ENCODE measurements around the gene RAB11FIP4. TPM values are rescaled to one million over a fixed set of nuclear protein-coding genes. Genes with fewer than 3 reads are reported as not detected.
A peak's percentile ranks its signal among the peaks of the same experiment; 100 is the strongest.

Gene RAB11FIP4
- total and polyA plus RNA-seq, 9 of the 15 experiments (the other 6 are each of a cell fraction or from before 2014, with no cell fraction given), result 0.62 to 16.6 (median 8.9) TPM

DNA sequence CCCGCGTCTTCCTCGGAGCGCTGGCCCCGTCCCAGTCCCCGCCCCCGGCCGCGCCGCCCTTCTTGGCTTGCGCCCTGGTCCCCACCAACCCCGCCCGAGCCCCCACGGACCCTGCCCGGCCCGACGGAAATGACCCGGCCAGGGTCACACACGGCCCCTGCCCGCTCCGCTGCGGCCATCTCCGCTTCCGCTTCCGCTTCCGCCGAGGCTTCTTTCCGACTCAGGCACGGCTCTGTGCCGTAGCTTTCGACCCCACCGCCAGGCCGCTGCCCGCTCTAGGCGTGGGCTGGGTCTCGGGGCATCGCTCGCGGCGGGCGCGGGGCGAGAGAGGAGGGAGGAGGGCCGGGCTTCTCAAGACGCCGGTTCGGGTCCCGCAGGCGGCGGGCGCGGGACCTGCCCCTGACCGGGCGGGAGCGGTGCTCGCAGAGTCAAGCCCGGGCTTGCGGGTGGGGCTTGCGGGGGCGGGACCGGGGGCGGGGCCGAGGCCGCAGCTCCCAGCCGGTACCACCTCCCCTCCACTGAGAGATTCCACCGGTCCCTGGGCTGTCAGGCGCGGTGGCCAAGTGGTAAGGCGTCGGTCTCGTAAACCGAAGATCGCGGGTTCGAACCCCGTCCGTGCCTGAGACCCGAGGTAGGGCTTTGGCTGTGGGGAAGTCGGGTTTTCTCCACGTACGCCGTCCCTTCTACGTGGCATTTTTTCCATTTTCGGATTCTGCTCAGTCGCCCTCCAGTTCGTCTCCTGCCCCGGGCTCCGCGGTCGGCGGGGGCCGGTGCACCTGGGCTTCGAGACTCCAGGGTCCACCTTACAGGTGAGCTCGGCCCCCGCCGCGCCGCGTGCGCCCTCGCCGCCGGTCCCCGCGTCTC, 158.3 kb downstream of the RAB11FIP4 start (continued):
- TF ChIP-seq ZNF282 (CRISPR knock-in tag; IDR thresholded peaks at IDR 0.05) (no peak), U2AF2 (optimal IDR thresholded peaks at IDR 0.05; ENCODE audit: low read depth, low read length) (no peak), GTF2E2 (tag; IDR thresholded peaks at IDR 0.05) (no peak), HMG20A (CRISPR knock-in tag; conservative IDR thresholded peaks at IDR 0.05) (no peak), CC2D1A (IDR thresholded peaks at IDR 0.05) (no peak), ZNF589 (CRISPR knock-in tag; IDR thresholded peaks at IDR 0.05; ENCODE audit: low read depth) (no peak), DDX20 (tag; IDR thresholded peaks at IDR 0.05; ENCODE audit: low read depth) (no peak), NR3C1 (CRISPR knock-in tag; IDR thresholded peaks at IDR 0.05) (no peak), KLF13 (tag; IDR thresholded peaks at IDR 0.05; ENCODE audit: borderline replicate concordance, low read depth) (no peak), RNF2 (IDR thresholded peaks at IDR 0.05) (peak; percentile 87), CHCHD3 (CRISPR knock-in tag; IDR thresholded peaks at IDR 0.05) (no peak), HIVEP1 (CRISPR knock-in tag; IDR thresholded peaks at IDR 0.05) (no peak), ZNF3 (CRISPR knock-in tag; IDR thresholded peaks at IDR 0.05) (no peak), ZBED1 (IDR thresholded peaks at IDR 0.05) (no peak; the same call in none of the 2 replicates), DMBX1 (CRISPR knock-in tag; IDR thresholded peaks at IDR 0.05; ENCODE audit: borderline replicate concordance) (no peak)
- TF ChIP-seq, protein P1, sequence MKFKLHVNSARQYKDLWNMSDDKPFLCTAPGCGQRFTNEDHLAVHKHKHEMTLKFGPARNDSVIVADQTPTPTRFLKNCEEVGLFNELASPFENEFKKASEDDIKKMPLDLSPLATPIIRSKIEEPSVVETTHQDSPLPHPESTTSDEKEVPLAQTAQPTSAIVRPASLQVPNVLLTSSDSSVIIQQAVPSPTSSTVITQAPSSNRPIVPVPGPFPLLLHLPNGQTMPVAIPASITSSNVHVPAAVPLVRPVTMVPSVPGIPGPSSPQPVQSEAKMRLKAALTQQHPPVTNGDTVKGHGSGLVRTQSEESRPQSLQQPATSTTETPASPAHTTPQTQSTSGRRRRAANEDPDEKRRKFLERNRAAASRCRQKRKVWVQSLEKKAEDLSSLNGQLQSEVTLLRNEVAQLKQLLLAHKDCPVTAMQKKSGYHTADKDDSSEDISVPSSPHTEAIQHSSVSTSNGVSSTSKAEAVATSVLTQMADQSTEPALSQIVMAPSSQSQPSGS (CRISPR knock-in tag; IDR thresholded peaks at IDR 0.05), result no peak
- TF ChIP-seq, protein P2, sequence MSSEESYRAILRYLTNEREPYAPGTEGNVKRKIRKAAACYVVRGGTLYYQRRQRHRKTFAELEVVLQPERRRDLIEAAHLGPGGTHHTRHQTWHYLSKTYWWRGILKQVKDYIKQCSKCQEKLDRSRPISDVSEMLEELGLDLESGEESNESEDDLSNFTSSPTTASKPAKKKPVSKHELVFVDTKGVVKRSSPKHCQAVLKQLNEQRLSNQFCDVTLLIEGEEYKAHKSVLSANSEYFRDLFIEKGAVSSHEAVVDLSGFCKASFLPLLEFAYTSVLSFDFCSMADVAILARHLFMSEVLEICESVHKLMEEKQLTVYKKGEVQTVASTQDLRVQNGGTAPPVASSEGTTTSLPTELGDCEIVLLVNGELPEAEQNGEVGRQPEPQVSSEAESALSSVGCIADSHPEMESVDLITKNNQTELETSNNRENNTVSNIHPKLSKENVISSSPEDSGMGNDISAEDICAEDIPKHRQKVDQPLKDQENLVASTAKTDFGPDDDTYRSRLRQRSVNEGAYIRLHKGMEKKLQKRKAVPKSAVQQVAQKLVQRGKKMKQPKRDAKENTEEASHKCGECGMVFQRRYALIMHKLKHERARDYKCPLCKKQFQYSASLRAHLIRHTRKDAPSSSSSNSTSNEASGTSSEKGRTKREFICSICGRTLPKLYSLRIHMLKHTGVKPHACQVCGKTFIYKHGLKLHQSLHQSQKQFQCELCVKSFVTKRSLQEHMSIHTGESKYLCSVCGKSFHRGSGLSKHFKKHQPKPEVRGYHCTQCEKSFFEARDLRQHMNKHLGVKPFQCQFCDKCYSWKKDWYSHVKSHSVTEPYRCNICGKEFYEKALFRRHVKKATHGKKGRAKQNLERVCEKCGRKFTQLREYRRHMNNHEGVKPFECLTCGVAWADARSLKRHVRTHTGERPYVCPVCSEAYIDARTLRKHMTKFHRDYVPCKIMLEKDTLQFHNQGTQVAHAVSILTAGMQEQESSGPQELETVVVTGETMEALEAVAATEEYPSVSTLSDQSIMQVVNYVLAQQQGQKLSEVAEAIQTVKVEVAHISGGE (CRISPR knock-in tag; IDR thresholded peaks at IDR 0.05), result peak; percentile 64 to 98 (median 82); a peak in 5 of 6 replicates
- TF ChIP-seq, protein P3, sequence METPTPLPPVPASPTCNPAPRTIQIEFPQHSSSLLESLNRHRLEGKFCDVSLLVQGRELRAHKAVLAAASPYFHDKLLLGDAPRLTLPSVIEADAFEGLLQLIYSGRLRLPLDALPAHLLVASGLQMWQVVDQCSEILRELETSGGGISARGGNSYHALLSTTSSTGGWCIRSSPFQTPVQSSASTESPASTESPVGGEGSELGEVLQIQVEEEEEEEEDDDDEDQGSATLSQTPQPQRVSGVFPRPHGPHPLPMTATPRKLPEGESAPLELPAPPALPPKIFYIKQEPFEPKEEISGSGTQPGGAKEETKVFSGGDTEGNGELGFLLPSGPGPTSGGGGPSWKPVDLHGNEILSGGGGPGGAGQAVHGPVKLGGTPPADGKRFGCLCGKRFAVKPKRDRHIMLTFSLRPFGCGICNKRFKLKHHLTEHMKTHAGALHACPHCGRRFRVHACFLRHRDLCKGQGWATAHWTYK (CRISPR knock-in tag; IDR thresholded peaks at IDR 0.05), result no peak
- TF ChIP-seq, protein P4, sequence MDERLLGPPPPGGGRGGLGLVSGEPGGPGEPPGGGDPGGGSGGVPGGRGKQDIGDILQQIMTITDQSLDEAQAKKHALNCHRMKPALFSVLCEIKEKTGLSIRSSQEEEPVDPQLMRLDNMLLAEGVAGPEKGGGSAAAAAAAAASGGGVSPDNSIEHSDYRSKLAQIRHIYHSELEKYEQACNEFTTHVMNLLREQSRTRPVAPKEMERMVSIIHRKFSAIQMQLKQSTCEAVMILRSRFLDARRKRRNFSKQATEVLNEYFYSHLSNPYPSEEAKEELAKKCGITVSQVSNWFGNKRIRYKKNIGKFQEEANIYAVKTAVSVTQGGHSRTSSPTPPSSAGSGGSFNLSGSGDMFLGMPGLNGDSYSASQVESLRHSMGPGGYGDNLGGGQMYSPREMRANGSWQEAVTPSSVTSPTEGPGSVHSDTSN (CRISPR knock-in tag; IDR thresholded peaks at IDR 0.05; ENCODE audit: low read depth), result no peak
- TF ChIP-seq, protein P4 (tag; conservative IDR thresholded peaks at IDR 0.05; ENCODE audit: low read depth), result no peak

Data from K562 (cell line).